Activated T-helper 2 cell treated with anti-CD3 and anti-CD28 coated beads, Interferon-gamma antibody, Interleukin-2, Interleukin-4, amounts not matched to agents 10 μg/mL and 5 μg/mL and 100 μg/mL, durations not matched to agents 14 hours and 24 hours and 36 hours (primary cell): ENCODE measurements around the gene ARMH1. TPM values are rescaled to one million over a fixed set of nuclear protein-coding genes. Genes with fewer than 3 reads are reported as not detected.
"Not testable (repeated sequence)": the region's sequence is repeated elsewhere in the genome, so short reads cannot be mapped to it uniquely, and the experiment has no call there.

Experiments used
- DNase-seq: peaks from one replicate; pipeline ENCODE4 v3.0.0; 2021; ENCODE audit warnings: low spot score
- H3K27ac Mint-ChIP-seq: one replicate; pipeline ENCODE4 v1.8.0; 2021; ENCODE audit warnings: mixed read lengths
- H3K27me3 Mint-ChIP-seq: one replicate; pipeline ENCODE4 v1.8.0; 2021; ENCODE audit warnings: low read depth, mixed read lengths
- H3K36me3 Mint-ChIP-seq: one replicate; pipeline ENCODE4 v1.8.0; 2021; ENCODE audit warnings: low read depth, mixed read lengths
- H3K4me1 Mint-ChIP-seq: one replicate; pipeline ENCODE4 v1.8.0; 2021; ENCODE audit warnings: low read depth, mixed read lengths
- H3K4me3 Mint-ChIP-seq: one replicate; pipeline ENCODE4 v1.8.0; 2021; ENCODE audit warnings: low read depth, mild to moderate bottlenecking, moderate library complexity, mixed read lengths
- H3K9me3 Mint-ChIP-seq: one replicate; pipeline ENCODE4 v1.8.0; 2021; ENCODE audit warnings: mixed read lengths
- intact Hi-C: fragments of 100-400 bp; cut with micrococcal nuclease; formaldehyde crosslinking; loops from one replicate; pipeline ENCODE4 v1.15.1; 2023
- total RNA-seq: library from RNA; stranded (reverse); gene quantifications from 2 replicates; pipeline ENCODE4 v1.2.3, GENCODE V29; 2022

Gene ARMH1
- total RNA-seq, 1 donor from 2014 or later: 157 TPM

DNA sequence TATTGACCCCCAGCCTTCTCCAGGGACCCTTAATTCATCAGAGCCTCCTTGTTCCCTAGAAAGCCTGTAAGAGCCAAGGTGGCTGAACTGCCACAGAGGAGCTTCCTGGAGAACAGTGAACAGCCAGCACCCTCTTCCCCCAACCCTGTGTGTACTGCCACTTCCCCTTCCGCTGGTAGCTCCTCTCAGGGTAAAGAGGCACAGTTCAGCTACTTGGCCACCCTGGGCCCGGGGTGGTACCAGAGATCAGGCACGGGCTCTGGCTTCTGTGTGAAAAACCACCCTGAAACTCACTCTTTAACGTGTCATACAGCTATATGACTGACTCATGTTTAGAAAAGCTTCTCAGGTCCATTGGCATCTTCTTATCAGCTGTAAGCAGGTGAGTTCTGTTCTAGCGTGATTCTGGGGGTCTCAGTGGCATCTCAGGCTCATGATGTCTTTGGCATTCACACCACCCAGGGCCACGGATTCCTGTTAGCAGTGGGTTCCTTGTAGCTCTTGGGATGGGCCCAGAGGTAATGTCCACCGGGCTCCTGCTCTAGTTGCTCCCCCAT, 22.4 kb downstream of the ARMH1 start:
- Mint-ChIP-seq H3K27ac (peak overlapping the region; percentile 79), H3K4me1 (peaks cover 19% of the 10 kb centered on the region), H3K4me3 (peak overlapping the region; percentile 43), H3K36me3 (no peaks in the 10 kb centered on the region), H3K27me3 (no peaks in the 10 kb centered on the region), H3K9me3 (no peaks in the 10 kb centered on the region)
- no peak for DNase-seq
- intact Hi-C loops: no loop called here

DNA sequence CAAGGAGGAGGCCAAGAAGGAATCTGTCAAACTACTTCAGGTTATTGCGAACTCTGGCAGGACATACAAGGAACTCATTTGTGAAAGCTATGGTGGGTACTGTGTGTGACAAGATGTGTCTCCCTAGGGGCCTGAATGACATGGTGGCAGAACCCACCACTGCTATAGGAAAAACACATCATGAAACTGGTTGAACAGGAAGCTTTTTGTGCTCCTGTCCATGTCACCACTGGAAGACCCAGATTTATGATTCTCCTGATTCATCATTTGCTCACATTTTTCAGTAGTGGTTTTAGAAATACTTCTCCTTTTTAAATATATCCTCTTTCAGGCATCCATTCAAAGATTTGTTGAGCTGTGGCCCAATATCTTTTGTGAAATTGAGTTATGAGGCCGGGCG, 23.6 kb downstream of the ARMH1 start:
- Mint-ChIP-seq H3K9me3 (no peaks in the 10 kb centered on the region), H3K4me1 (peaks cover 18% of the 10 kb centered on the region), H3K27ac (no peak overlapping the region), H3K36me3 (no peaks in the 10 kb centered on the region), H3K4me3 (no peak overlapping the region), H3K27me3 (no peaks in the 10 kb centered on the region)
- no peak for DNase-seq
- intact Hi-C loops: no loop called here

DNA sequence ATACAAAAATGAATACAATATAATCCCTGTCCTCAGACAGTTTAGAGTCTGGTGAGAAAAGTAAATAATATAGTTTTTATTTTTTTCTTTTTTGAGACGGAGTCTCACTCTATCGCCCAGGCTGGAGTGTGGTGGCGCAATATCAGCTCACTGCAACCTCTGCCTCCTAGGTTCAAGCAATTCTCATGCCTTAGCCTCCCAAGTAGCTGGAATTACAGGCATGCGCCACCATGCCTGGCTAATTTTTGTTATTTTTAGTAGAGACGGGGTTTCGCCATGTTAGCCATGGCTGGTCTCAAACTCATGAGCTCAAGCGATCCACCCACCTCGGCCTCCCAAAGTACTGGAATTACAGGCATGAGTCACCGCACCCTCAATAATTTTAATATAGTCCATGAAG, 24.9 kb downstream of the ARMH1 start:
- H3K9me3 Mint-ChIP-seq, H3K4me3 Mint-ChIP-seq, H3K27ac Mint-ChIP-seq, intact Hi-C loops, H3K27me3 Mint-ChIP-seq, DNase-seq, H3K36me3 Mint-ChIP-seq: not testable (repeated sequence)
- peaks cover 14% of the 10 kb centered on the region for H3K4me1 Mint-ChIP-seq

DNA sequence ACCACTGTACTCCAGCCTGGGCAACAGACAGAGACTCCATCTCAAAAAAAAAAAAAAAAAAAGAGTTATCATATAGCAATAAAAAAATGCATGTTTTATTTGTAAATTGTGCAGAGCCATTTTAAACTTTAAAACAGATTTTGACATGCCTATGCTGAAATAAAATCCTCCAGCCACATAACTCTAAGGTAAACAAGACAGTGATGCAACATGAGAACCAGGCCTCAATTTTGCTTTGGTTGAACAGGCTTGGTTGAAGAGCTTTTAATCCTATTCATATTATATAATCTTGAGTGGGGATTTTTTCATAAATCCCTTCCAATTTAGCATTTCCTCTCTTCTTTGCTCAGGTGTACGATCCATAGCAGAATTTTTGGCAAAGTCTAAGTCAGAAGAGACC, 26.1 kb downstream of the ARMH1 start:
- Mint-ChIP-seq H3K36me3 (no peaks in the 10 kb centered on the region), H3K27ac (no peak overlapping the region), H3K4me1 (peaks cover 14% of the 10 kb centered on the region), H3K9me3 (no peaks in the 10 kb centered on the region), H3K27me3 (no peaks in the 10 kb centered on the region), H3K4me3 (no peak overlapping the region)
- intact Hi-C loops: no loop called here
- no peak for DNase-seq

DNA sequence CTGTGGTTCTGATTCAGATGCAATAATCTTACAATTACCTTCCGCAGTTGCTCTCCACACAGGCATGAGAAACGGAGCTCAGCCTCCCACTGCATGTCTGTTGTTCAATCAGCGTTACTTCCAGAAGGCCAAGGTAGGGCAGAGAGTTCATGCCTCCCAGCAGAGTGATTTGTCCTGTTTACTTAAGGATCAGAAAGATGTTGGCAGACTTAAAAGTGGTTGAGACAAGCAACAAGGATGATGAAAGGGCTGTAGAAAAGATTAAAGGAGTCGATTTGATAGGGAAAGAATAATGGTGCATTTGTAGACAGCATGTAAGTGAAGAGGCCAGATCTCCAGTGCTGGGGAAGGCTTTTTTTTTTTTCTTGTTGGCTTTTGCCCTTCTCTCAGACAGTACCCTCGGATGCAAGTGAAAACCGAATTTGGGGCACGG, 26.6 kb downstream of the ARMH1 start:
- no peak overlapping the region for H3K27ac Mint-ChIP-seq
- peaks cover 2% of the 10 kb centered on the region for H3K27me3 Mint-ChIP-seq
- no peaks in the 10 kb centered on the region for H3K36me3 Mint-ChIP-seq
- intact Hi-C loops: no loop called here
- H3K4me1 Mint-ChIP-seq: peaks cover 14% of the 10 kb centered on the region
- DNase-seq: no peak
- no peaks in the 10 kb centered on the region for H3K9me3 Mint-ChIP-seq
- H3K4me3 Mint-ChIP-seq: no peak overlapping the region

DNA sequence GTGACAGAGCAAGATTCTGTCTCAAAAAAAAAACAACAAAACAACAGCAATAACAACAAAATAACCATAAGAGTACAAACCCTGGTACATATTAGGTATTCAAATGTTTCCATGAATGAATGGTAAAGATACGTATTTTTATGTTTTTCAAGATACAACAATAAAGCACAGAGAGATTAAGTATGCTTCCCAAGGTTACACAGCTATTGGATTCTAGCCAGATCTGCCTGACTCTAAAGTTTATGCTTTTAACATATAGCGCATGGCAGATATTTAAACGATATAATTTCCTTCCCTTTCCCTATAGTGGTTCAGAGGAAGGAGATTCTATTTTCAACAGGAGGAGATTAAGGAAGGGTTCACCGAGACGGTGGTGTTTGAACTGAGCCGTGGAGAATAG, 31.0 kb downstream of the ARMH1 start:
- DNase-seq: no peak
- no peak overlapping the region for H3K4me3 Mint-ChIP-seq
- H3K9me3 Mint-ChIP-seq: no peaks in the 10 kb centered on the region
- no peaks in the 10 kb centered on the region for H3K36me3 Mint-ChIP-seq
- H3K4me1 Mint-ChIP-seq: peaks cover 8% of the 10 kb centered on the region
- H3K27ac Mint-ChIP-seq: no peak overlapping the region
- intact Hi-C loops: no loop called here
- H3K27me3 Mint-ChIP-seq: peaks cover 2% of the 10 kb centered on the region

DNA sequence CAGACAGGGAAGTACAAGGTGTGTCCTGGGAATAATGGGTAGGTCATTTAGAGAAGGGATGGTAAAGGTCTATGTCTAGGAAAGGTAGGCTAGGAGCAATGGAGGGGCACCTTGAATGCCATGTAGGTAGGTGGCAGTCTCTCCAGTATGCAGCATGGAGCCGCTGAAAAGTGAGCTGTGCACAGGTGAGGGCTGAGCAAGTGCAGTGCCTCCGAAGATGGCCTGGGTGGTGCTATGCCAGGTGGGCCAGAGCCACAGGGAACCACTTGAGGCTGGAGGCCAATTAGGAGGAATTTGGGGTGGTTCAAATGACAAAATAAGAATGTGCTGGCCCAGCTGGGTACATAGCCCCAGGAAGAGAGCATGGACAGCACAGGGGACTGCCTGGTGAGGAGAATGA, 31.4 kb downstream of the ARMH1 start:
- peaks cover 8% of the 10 kb centered on the region for H3K4me1 Mint-ChIP-seq
- DNase-seq: no peak
- H3K27ac Mint-ChIP-seq: no peak overlapping the region
- intact Hi-C loops: no loop called here
- no peaks in the 10 kb centered on the region for H3K9me3 Mint-ChIP-seq
- no peaks in the 10 kb centered on the region for H3K36me3 Mint-ChIP-seq
- no peak overlapping the region for H3K4me3 Mint-ChIP-seq
- peaks cover 6% of the 10 kb centered on the region for H3K27me3 Mint-ChIP-seq

DNA sequence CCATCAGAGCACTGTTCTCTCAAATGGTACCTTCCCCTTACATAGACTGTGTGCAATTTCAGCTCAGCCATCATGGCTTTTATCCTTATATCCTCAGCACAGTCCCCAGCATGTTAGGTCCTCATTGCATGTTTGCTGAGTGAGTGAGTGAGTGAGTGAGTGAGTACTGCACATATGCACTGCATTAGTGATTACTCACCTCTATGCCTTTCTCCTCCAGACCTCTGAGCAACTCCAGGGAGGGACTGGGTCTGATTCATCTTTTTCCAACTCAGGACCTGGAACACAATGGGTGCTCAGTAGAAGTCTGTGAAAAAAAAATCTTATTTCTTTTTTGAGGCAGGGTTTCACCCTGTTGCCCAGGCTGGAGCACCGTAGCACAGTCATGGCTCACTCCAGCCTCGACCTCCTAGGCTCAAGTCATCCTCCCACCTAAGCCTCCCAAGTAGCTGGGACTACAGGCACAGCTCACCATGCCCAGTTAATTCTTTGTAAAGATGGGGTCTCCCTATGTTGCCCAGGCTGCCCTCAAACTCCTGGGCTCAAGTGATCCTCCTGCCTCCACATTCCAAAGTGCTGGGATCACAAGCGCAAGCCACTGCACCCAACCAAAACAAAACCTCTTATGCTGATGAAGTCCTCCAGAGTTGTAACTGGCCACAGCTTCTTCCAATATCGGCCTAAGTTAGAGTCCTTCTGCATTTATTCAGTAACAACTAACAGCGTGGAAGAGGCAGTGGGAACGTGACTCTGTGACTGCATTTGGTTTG, 32.8 kb downstream of the ARMH1 start:
- no peaks in the 10 kb centered on the region for H3K9me3 Mint-ChIP-seq
- intact Hi-C loops: no loop called here

DNA sequence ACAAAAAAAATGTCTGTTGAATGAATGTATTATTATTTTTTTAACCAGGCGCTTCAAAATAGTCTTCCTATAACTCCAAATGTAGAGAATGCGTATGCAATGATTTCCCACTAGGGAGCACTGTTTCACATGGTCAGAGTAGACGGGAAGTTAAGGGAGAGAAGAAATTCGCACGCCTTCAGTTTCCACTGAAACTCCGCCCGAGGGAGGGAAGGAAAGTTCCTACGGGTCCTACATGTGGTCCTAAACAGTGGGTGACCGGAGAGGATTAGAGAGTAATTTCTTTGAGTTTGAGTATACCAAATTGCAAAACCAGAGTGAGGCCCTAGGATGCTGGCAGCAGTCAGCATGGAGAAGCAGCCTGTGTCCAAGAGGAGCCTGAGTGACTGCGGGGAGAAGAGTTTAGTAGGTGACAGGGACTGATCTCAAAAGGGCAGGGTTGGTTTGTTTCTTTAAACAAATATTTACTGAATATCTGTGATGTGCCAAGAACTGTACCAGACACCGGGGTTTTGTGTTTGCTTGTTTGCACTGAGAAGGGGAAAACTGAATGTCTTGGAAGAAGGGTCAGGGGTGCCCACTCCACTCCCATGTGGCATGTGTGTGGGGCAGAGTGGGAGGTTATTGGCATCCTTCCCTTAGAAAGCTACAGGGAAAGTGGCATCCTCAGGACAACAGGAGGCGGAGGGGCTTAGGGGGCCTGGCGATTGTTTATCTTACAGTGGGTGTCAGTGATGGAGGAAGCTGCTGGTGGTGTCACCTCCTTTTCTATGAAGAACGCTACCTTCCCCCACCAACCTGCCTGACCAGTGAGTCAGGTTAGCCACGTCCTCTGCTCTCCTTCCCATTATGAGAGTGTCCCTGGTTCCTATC, 33.7 kb downstream of the ARMH1 start:
- intact Hi-C loops: no loop called here
- H3K27me3 Mint-ChIP-seq: peaks cover 15% of the 10 kb centered on the region

More for the DNA sequence above, 32.8 kb downstream of the ARMH1 start:
- no peaks in the 10 kb centered on the region for H3K36me3 Mint-ChIP-seq
- no peak overlapping the region for H3K27ac Mint-ChIP-seq
- H3K4me3 Mint-ChIP-seq: no peak overlapping the region
- peaks cover 8% of the 10 kb centered on the region for H3K4me1 Mint-ChIP-seq
- DNase-seq: no peak
- H3K27me3 Mint-ChIP-seq: peaks cover 15% of the 10 kb centered on the region

DNA sequence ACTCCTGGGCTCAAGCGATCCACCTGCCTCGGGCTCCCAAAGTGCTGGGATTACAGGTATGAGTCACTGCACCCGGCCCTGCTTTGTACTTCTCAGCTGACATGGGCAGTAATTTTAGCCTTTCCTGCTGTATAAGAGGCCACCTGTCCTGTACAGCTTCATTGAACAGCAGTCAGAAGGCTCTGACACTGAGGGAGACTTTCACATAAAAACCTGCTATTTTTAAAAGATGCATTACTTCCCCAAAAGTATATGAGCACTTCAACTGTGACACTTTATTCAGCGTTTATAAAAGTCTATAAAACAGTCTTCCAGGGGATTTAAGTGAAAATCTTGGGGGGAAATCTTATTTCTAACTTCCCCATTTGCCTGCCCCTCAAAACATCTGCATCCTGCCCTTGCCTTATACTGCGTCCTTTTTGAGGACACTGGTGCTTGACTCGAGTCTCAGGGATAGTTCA, 38.8 kb downstream of the ARMH1 start:
- H3K4me1 Mint-ChIP-seq: peaks cover 32% of the 10 kb centered on the region
- H3K27me3 Mint-ChIP-seq: peaks cover 13% of the 10 kb centered on the region
- H3K9me3 Mint-ChIP-seq: no peaks in the 10 kb centered on the region
- no peak for DNase-seq
- no peak overlapping the region for H3K4me3 Mint-ChIP-seq
- H3K27ac Mint-ChIP-seq: no peak overlapping the region
- H3K36me3 Mint-ChIP-seq: no peaks in the 10 kb centered on the region
- intact Hi-C loops: no loop called here

More for the DNA sequence above, 33.7 kb downstream of the ARMH1 start:
- Mint-ChIP-seq H3K9me3 (no peaks in the 10 kb centered on the region), H3K4me1 (peaks cover 8% of the 10 kb centered on the region), H3K36me3 (no peaks in the 10 kb centered on the region), H3K4me3 (peak overlapping the region; percentile 47), H3K27ac (peak overlapping the region; percentile 52)
- no peak for DNase-seq

DNA sequence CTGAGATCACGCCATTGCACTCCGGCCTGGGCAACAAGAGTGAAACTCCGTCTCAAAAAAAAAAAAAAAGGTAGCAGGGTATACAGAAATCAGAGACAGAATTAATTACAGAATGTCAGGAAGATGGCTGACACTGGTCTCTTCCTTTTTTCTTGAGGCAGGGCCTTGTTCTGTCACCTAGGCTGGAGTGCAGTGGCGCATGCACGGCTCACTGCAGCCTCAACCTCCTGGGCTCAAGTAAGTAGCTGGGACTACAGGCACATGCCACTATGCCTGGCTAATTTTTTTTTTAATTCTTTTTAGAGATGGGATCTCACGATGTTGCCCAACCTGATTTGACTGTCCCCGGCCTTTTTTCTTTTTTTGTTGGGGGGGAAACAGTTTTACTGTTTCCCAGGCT, 40.0 kb downstream of the ARMH1 start:
- H3K27me3 Mint-ChIP-seq: peaks cover 13% of the 10 kb centered on the region
- H3K36me3 Mint-ChIP-seq: no peaks in the 10 kb centered on the region
- no peak overlapping the region for H3K4me3 Mint-ChIP-seq
- H3K4me1 Mint-ChIP-seq: peaks cover 38% of the 10 kb centered on the region
- no peaks in the 10 kb centered on the region for H3K9me3 Mint-ChIP-seq
- DNase-seq: no peak
- intact Hi-C loops: loop anchor here (2.0 kb wide), 1 partner anchor 16 kb away; the partner anchor contains the start of gene RNU5D-1
- peak overlapping the region; percentile 49 for H3K27ac Mint-ChIP-seq

DNA sequence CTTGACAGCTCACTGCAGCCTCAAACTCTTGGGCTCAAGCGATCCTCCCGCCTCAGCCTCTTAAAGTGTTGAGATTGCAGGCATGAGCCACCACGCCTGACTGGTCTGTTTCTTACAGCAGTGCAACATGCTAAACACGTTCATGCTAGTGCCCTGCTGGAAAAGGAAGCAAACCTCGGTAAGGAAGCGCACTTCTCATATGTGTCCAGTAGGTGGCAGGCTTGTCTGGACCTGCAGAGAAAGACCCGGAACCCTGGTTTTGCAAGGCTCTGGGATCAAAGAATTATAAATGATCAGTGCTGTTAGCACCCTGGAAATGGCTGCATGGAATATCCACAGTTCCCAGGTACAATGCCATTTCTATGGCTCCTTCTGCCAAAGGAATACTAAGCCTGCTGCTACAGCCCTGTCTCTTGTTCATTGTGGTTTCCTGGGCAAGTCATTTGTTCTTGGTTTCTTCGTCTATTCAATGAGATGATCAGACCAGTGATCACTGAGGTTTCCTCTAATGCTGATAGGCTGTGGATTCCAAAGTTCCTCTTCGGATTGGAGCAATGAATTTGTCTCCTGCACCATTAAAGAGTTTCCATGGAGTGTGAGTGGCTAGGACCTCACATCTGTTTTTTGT, 40.5 kb downstream of the ARMH1 start:
- H3K4me3 Mint-ChIP-seq: peak overlapping the region; percentile 30
- peaks cover 42% of the 10 kb centered on the region for H3K4me1 Mint-ChIP-seq
- intact Hi-C loops: loop anchor here (2.0 kb wide), 1 partner anchor 16 kb away; the partner anchor contains the start of gene RNU5D-1
- peaks cover 13% of the 10 kb centered on the region for H3K27me3 Mint-ChIP-seq
- peak overlapping the region; percentile 49 for H3K27ac Mint-ChIP-seq
- no peaks in the 10 kb centered on the region for H3K9me3 Mint-ChIP-seq
- DNase-seq: peak; percentile 62
- H3K36me3 Mint-ChIP-seq: no peaks in the 10 kb centered on the region
